Astrocyte (in vitro differentiated cells and primary cell): ENCODE results near the gene CASTOR1.

Experiments
- CTCF ChIP-seq: IDR thresholded peaks from 2 replicates; pipeline ENCODE4 v1.5.1; 2011; ENCODE audit warnings: low read depth, mild to moderate bottlenecking, inconsistent platforms, low read length, moderate library complexity; ENCODE audit not compliant: insufficient read depth
- EZH2 ChIP-seq: IDR thresholded peaks from 2 replicates; pipeline ENCODE4 v1.6.1; 2012; ENCODE audit warnings: mild to moderate bottlenecking, low read length, inconsistent platforms; ENCODE audit not compliant: insufficient read depth

- TF ChIP-seq CTCF (no peak), EZH2 (no peak)
Measured at GRCh38 chr22:30332994-30333706, 43.8 kb upstream of the CASTOR1 start.
